Left forelimb (tissue), 1 donor: Measurements from ENCODE around the gene SLCO3A1.

Source experiments
- DNase-seq: peaks from one replicate; pipeline ENCODE4 v3.0.0-alpha.2; 2018; ENCODE audit warnings: low spot score

Gene SLCO3A1

DNA sequence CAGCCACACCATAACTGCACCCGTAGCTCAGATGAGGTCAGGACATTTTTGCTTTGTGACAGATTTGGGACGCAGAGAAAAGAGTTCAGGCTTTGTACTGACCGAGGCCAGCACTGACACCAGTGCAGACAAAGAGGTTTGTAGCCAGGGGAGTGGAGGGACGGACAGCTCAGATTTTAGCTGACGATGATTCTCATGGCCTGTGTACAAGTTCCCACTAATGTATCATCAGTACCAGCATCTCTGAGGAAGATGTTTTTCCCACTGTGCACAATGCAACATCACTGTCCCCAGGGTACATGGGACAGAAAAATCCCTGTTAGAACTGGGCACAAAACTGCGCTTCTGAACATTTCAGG is 112.7 kb downstream of the SLCO3A1 start:
- no peak for DNase-seq

DNA sequence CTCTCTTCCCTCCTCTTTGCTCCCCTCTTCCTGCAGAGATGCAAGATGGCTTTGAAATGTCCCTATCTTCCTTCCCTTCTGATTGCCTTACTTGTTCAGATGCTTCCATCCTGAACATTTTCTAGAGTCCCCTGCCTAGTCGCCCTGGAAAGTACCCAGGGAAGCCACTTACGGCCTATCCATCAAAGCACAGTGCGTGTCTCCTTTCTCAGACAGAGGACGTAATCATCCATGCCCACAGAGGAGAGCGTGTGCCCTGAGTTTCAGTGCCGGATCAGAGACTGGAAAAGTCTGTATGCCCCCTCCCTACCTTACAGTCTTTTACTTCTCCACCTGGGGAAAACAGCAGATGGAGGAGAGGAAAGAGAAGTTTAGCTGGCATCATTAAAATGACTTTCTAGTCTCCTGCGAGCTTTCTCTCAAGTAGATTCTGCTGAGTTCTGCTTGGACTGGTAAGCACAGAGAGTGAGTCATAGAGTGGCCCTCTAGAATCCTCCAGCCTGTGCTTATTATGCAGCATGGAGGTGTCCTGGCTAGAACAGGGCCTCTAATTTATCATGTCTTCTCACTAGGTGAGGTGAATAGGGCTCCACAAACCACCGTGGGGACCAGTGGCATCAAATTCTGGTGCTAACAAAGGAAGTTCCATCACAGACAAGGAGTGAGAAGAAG is 114.6 kb downstream of the SLCO3A1 start:
- no peak for DNase-seq

DNA sequence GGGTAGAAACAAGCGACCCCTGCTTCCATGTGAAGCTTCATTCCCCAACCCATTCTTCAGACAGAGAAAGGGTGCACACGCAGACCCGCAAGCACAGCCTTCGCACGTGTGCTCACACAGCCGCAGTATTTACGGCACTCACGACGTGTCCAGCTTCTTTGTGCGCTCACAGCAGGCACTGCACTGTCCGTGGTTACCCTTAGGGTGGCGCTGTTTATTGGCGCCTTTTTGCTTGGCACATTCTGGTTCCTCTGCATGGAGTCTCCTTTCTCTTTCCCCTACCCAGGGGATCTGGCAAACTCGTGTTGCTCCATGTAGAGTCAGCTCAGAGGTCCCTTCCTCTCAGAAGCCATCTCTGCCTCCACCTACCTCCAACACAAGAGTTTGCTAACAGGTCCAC is 115.1 kb downstream of the SLCO3A1 start:
- DNase-seq, result no peak

DNA sequence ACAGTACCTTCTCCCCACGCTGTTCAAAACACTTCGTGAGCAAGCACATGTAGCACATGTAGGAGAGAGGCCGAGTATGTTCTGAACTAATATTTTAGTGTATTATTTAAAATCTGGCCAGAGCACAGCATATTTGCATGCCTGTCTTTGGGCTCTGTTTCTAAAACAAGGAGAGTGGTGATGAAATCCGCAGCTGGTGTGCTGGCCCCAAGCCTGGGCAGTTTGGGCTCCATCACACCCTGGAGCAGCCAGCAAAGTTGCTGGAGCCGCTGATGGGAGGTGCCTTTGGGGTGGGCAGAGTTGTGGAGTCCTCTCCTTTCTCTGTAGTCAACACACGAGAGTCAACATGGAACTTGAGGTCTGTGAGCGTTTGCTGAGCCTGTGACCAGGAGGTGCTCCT is 116.6 kb downstream of the SLCO3A1 start:
- no peak for DNase-seq

DNA sequence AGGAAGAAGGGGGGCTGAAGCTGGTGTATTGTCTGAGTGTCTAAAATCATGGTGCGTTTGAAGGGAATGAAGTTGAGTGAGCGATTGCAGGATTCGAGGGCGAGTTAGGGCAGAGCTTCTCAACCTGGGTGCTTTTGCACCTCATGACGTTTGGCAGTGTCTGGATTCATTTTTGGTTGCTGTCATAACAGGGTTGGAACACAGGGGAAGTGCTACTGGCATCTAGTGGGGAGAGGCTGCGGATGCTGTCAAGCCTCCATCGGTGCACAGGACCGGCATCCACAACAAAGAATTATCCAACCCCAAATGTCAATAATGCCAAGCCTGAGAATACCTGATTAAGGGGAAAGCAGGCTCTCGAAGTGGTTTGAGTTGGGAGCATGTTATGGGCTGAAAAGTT is 120.0 kb downstream of the SLCO3A1 start:
- DNase-seq, result no peak

DNA sequence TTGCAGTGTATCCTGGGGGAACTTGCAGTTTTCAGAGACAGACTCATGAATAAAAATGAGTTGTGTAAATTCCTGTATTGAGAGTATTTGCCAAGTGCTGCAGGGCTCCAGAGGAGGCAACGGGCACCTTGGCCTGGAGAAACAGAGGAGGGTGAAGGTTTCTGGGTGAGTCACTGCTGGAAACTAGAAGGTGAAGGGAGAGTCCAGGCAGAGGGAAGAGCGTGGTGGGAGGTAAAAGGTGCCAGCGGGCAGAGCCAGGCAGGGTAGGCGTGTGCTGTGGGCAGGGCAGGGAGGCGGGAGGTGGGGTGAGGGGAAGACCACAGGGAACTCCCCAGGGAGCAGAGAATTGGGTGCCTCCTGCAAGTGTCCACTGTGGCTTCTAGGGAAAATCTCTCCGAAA is 120.8 kb downstream of the SLCO3A1 start:
- DNase-seq, result no peak

DNA sequence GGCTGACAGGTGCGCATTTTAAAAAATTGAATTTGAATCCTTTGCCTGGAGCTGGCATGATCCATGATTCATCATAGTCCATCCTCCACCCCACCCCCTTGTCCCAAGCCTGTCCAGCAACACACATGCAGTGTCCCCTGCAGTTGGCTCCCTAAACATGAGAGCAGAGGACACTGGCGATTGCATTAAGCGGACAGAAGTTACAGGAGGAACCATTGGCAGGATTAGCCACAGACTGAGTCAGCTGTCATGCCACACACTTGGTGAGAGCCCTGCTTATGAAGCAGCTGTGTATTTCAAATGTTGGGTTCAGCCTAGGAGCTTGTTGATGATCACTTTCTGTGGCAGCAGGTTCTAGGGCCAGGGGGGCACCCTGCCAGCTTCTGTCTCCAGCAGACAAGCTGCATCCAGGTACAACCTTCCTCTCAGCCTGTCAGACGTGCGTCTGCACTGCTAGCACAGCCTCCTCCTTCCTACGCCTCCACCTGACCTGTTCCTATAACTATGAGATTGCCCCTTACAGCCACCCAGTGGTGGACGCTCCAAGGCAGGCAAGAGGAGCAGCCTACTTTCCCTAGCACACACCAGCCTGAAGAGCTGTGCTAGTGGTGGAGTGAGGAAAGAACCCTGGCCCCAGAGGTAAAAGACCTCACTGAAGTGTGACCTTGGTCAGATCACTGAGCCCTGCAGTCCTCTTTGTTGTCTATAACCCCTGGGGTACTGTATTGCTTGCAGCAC is 121.9 kb downstream of the SLCO3A1 start:
- DNase-seq, result no peak

DNA sequence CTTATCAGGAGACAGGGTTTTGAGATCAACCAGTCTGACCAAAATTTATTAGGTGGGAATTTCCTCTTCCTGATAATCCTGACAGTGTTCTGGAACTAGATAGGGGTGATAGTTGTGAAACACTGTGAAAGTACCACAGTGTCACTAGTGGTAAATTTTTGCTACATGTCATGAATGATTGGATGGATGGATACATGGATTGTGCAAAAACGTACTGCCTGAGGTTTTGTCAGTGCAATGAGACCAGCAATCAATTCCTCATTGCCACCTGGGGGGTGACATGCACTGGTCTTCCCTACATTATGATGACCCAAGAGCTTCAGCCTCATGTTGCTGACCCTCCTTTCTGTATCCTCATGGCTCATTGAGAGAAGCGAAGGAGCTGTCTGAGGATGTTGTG is 123.5 kb downstream of the SLCO3A1 start:
- DNase-seq, result no peak

DNA sequence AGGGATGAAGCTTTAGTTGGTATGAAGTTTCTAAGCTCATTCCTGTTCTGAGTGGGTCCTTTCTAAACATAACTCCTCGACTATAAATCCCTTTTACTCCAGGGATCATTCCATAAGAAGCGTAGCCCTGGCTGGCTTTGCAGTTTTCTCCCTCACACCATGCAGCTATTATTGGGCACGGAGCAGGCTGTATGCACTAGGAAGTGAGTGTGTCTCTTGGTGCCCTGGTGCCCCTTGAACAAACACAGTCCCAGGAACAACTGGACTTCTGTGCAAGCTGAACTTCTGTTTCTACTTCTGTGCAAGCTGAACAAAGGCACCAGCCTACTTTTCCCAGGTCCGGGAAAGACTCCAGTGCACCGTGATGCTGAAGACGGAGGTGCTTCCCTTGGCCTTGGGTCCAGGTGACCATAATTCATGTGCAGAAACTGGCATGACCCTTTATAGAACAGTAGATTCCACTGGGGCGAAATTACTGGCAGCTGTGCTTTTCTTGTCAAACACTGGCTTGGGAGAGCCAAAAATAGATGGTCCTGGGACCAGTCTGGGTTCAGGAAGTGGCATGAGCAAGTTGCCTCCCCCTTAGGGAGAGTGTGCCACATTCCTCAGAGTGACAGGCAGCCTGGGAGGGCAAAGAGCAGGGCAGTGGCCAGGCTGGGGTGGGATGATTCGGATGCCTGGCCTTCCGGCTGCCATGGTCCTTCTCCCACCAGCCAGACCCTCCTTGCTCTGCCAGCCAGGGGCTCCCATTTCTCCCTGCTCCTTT is 127.2 kb downstream of the SLCO3A1 start:
- no peak for DNase-seq

DNA sequence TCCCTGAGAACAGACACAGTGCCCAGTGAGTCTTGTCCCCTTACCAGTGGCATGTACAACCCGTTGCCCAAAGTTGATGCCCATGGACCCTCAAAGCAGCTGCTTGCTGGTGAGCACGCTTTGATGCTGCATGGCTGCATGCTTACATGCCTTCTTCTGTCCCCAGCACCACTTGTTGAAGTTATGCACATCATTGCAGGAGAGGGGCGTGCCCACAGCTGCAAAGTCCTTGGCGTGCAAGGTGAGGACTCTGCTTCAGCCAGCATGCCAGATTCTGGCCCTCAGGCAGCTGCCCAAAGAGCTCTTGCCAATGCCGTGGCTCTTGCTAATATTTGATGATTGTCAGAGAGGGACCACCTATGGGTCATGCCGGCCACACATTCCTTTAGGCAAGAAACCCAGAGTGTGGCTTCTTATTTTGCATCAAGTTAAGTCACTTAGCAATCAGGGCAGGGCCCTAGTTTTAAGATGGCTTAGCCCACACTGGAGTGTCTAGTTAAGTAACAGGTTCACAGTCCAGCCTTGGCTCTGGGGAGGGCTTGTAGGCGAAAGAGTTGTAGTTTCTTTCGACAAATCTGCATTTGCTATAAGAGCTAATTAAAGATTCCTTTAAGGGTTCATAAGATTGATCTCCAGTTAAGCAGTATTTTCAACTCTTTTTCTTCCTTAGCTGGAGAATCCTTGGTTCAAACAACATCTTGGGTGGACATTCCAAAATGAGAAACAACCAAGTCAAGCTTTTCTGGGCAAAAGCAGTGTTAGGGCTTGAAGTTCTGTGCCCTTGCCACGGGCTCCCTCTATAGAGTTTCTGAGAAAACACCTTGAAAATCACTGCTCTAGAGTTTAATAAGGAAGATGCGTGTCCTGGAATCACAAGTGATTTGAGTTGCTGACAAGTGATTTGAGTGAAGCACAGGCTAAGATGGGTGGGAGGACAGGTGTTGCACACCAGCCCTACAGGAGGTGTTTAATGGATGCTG is 128.6 kb downstream of the SLCO3A1 start:
- DNase-seq, result no peak

DNA sequence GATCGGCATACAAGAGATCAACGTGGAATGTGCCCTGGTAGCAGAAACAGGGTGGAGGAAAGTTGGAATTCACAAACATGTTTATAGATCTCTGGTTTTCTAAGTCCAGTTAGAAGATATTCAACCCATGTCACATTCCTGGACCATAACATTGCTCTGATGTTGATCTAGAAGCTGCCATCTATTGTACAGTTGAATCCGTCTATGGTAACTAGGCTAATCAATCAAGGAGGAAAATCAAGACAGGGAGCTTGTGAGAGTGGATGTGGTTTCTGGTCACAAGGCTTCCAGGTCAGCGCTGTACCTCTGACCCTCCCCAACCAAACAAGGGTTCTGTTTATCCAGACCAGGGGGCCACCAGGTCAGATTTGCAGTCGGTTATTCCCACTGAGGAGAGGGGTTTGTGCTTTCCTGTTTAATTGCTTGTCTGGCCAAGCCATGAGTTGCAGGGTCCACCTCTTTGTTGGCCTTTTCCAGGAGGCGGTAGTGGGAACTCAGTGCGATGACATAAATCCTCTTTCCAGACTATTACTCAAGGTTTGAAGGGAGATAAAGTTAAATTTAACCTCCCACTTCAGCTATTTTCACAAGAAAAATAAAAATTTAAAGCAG is 130.3 kb downstream of the SLCO3A1 start:
- DNase-seq, result no peak

DNA sequence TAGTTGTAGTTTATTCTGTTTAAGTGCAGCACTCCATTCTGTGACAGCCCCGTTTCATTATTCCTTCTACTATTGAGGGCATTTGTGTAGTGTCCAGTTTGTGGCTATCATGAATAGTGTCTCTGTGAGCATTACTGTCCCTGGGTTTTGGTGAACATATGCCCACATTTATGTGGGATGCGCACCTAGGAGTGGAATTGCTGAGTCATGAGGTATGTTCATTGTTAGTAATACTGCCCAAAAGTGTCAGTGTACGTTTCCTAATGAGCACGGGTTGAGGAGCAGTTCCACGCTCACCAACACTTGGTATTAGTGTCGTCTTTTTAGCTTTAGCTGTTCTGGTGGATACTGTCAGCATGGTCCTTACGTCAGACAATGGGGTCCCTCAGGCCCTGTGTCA is 131.8 kb downstream of the SLCO3A1 start:
- DNase-seq, result no peak

DNA sequence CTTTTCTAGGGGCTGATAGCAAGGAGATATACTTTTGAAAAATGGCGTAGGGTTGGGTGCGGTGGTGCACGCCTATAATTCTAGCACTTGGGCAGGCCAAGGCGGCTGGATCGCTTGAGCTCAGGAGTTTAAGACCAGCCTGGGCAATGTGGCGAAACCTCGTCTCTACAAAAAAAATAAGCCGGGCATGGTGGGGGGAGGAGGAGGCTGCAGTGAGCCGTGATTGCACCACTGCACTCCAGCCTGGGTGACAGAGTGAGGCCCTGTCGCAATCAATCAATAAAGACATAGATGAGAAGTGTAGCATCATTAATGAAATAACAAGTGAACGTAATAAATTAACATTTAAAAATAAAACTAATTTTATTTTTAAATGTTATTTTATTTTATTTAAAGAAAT is 134.6 kb downstream of the SLCO3A1 start:
- DNase-seq, result no peak

DNA sequence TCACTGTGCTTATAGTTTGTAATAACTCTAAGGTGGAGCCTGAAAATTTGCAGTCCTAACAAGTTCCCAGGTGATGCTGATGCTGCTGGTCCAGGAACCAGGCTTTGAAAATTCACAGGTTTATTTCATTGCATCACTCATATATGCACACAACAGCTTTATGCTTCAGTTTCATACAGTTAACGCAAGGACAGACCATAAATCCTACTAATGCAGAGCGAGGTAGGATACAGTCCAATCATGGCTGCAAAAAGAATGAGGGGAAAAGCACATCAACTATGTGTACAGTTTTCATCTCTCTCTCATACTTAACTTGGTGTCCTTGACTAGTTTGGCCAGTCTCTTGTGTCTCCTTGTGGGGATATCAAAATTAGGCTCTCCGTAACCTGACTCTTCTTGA is 135.1 kb downstream of the SLCO3A1 start:
- no peak for DNase-seq

DNA sequence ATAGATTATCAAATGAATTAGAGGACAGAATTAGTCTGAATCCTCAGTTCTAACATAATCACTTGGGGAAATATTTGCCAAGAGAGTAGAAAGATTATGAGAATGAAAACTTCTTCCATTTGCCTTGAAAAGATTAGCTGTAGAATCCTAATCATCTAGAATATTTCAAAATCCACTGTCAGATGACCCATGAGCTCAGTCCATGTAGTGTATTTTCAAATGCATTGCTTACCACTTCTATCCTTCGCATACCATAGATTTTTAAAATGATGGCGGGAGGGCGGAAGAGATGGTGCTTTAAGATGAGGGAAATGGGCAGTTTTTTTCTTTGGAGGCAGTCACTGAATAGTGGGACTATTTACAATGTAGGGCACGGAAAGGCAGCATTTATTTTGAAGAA is 136.3 kb downstream of the SLCO3A1 start:
- DNase-seq, result no peak

DNA sequence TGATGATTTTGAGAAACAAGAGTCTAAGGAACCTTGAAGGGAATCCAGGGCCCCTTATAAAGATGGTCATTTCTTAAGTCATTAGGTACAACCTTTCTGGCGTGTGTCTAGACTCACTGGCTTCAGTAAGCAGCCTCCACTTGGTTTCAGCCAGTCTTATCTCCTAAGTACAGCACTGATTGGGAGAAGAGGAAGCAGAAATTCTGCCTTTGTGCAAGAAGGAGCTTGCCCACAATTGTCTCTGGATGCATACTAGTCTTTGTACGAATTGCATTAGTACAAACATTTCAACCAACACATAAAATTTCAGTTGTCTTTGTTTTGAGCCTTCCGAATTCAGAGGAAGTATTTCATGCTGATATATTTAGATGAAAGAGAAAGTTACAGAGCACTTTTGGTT is 139.4 kb downstream of the SLCO3A1 start:
- no peak for DNase-seq

DNA sequence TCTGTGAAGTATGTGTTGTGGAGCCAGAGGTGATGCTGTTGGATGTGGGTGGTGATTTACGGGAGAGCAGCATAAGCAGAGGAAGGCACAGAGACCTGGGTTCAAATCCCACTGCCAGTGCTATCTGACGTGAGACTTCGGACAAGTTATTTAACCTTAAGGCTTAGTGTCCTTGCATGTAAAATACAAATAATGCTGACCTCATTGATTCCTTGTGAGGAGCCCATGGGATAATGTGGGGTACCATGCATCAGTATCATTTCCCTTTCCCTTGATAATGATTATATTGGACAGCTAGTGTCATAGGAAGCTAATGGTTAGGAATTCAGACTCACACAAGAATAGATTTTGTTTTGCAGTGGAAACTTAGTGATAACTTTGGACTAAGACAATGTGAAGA is 141.6 kb downstream of the SLCO3A1 start:
- DNase-seq, result no peak

DNA sequence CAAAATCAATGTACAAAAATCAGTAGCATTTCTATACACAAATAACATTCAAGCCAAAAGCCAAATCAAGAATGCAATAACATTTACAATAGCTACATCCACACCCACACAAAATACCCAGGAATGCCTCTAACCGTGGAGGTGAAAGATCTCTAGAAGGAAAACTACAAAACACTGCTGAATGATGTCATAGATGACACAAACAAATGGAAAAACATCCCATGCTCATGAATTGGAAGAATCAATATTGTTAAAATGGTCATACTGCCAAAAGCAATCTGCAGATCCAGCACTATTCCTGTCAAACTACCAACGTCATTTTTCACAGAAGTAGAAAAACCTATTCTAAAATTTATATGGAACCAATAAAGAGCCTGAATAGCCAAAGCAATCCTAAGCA is 143.7 kb downstream of the SLCO3A1 start:
- DNase-seq, result no peak

DNA sequence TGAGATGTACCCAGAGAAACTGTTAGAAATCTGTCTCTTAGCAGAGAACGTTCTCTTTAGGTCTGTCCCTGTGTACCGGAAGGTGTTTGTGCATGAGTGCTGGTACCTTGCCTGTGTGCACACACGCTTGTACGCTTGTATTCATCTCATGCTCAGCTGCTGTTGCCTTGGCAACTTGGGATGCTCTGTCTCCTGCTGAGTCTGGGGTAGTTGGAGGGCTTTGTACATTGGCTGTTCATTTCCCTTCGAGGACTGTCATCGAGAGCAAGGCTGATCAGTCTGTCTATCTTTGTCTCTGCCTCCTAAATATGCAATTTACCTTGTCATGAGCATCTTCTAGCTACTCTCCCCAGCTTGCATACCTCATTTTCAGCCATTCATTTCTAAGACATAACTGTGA is 147.2 kb downstream of the SLCO3A1 start:
- no peak for DNase-seq

DNA sequence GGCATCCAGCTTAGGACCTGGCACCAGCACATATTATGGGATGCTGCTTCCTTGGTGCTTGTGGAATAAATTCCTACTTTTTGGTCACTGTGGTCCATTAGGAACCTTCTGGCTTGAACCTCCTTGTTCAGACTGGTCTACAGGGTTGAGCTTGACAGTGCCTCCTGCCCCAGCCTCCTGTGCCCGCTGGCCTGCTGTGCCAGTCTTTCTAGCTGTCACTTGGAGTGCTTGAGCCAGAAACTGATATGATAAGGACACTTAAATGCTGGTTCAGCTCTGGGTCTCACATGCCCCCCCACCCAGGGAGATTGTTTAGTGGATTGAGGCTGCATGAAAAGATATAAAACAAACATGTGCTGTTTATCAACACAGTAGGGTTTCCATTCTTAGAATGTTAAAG is 147.8 kb downstream of the SLCO3A1 start:
- DNase-seq, result no peak

DNA sequence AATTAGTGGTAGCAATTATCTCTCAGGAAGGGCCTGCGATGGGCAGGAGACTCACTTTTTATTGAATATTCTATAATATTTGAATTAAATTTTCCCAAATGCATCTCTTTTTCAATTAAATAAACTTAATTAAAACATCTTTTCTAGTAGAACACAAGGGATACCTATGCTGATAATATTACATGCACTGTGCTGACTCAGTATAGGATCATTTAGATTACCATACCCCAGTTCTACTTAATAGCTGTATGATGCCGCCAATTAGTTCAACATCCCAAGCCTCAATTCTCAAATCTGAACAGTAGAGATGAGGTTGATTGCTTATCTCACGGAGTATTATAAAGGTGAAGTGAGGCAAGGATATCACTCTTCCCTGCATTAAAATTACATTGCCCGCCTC is 149.2 kb downstream of the SLCO3A1 start:
- DNase-seq, result no peak
